GM18502 (cell line): Measurements from ENCODE around the gene GSTA3.
"Not testable (repeated sequence)": the region's sequence is repeated elsewhere in the genome, so short reads cannot be mapped to it uniquely, and the experiment has no call there.

Experiments used
- ATAC-seq: cut with Tn5 transposase; IDR thresholded peaks from one replicate; pipeline ENCODE4 v1.9.1; 2021; ENCODE audit warnings: mild to moderate bottlenecking; ENCODE audit not compliant: unreplicated experiment, poor library complexity

GSTA3 gene

DNA sequence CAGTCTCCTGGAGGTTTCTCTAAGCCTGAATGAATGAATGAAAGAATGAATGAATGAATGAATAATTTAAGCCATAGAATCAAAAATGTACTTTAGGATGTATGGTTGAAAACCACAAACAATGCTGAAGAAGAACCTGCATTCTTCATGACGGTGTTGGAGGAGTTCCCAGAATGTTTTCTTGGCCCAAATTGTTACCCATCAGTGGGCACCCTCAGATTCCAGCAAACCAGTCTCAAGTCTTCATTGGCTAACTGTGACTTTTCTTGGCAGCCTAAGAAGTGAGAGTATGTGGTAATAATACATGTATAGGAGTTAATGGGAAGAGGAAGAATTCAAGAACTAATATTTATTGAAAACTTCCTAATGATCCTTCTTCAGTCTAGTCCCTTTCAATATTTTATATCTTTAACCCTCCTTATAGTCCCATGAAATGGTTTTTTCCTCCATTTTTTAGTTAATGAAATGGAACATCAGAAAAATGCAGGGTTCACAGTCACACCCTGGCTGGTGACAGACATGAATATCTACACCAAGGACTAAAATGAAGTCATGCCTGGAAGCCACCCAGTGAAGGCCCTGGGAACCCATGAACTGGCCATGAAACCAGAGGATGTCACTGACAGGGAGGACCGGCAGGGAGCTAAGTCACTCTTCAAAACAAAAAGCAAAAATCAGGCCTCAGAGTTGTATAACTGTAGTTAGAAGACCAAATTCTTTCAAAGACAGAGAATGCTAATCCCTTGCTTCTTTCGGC, 39.0 kb downstream of the GSTA3 start:
- not testable (repeated sequence) for ATAC-seq

DNA sequence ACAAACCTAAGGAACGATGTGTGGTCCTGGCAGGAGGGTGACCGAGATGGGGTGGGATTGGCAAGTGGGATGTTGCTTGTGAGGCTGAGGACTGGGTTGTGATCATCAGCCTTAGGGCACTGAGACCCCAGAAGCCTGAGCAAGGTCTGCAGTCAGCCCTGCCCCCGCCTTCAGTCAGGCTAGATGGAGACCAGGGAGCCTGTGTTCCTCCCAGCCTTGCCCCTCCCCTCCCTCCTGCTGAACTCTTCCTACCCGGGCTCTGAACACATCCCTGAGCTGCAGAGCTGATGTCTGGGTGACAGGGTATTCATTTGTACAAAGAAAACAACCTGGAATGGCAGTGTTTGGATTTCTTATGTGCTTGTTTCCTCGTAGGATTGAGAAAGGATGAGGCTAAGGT, 40.6 kb downstream of the GSTA3 start:
- ATAC-seq = not testable (repeated sequence)

DNA sequence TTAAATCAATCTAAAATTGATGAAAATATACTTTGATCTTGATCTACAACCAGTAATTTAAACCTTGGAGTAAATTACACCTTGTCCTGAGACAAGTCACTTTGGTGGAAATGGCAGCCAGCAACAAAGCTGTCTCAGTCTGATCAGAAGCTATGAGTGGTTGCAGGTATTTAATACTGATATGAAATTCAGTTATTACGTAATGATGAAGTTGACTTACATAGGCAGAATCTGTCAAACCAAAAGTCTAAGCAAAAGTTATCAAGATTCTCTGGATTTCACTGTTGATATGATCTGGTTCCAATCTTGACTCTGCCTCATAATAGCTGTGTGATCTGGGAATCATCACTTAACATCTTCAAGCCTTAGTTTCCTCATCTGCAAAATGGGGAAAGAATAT, 41.3 kb downstream of the GSTA3 start:
- no peak for ATAC-seq

DNA sequence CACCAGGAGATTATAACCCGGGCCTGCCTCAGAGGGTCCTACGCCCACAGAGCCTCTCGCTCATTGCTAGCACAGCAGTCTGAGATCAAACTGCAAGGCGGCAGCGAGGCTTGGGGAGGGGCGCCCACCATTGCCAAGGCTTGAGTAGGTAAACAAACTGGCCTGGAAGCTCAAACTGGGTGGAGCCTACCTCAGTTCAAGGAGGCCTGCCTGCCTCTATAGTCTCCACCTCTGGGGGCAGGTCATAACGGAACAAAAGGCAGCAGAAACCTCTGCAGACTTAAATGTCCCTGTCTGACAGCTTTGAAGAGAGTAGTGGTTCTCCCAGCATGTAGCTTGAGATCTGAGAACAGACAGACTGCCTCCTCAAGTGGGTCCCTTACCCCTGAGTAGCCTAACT, 48.3 kb downstream of the GSTA3 start:
- ATAC-seq = not testable (repeated sequence)

DNA sequence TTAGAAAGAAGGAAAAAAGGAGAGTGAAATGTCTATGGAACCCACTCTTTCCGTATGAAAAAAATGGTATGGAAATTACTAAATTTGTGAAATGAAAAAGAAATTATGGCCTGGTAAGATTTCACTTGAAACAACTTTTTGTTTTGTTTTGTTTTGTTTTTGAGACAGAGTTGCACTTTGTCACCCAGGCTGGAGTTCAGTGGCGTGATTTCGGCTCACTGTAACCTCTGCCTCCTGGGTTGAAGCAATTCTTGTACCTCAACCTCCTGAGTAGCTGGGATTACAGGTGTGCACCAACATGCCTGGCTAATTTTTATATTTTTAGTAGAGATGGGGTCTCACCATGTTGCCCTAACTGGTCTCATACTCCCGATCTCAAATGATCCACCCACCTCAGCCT, 51.1 kb downstream of the GSTA3 start:
- no peak for ATAC-seq

DNA sequence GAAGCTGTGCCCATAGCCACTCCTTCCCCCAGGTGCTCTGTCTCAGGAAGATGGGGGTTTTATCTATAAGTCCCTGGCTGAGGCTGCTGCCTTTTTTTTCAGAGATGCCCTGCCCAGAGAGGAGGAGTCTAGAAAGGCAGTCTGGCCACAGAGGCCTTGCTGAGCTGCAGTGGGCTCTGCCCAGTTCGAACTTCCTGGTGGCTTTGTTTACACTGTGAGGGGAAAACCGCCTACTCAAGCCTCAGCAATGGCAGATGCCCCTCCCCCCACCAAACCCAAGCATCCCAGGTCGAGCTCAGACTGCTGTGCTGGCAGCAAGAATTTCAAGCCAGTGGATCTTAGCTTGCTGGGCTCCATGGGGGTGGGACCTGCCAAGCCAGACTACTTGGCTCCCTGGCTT, 53.4 kb downstream of the GSTA3 start:
- ATAC-seq = not testable (repeated sequence)

DNA sequence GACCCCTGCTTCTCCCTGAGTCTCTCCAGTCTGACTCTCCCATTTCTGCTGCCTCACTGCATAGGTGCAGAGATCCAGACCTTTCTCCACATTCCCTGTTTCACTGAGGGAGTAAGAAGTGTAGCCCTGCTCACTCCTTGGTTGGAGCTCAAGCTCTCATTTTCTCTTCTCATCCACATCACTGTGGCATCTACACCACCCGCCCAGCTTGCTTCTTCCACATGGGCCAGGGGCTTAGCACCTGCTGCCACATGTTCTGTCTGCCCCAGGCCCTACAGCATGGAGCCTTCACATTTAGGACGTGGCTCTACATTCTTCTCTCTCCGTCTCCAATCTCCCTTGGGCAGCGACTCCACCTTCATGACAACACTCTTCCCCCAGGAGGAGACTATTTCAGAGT, 60.4 kb downstream of the GSTA3 start:
- ATAC-seq = no peak
